HG02884 (cell line): ENCODE data around the gene WRAP73.
"Not testable (repeated sequence)": the region's sequence is repeated elsewhere in the genome, so short reads cannot be mapped to it uniquely, and the experiment has no call there.

ENCODE experiments used
- ATAC-seq: cut with Tn5 transposase; IDR thresholded peaks from one replicate; pipeline ENCODE4 v1.9.1; 2021; ENCODE audit warnings: mild to moderate bottlenecking, moderate library complexity; ENCODE audit not compliant: unreplicated experiment

WRAP73 gene

DNA sequence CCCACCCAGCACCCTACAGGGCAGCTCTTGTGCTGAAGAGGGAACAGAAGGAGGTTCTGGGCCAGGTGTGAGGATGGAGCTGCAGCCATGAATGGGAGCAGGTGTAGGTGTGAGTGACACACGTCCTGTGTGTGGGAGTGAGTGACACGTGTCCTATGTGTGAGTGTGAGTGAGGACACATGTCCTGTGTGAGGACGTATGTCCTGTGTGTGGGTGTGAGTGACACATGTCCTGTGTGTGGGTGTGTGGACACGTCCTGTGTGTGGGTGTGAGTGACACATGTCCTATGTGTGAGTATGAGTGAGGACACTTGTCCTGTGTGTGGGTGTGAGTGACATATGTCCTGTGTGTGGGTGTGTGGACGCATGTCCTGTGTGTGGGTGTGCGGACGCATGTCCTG, 65.0 kb downstream of the WRAP73 start:
- ATAC-seq = no peak

DNA sequence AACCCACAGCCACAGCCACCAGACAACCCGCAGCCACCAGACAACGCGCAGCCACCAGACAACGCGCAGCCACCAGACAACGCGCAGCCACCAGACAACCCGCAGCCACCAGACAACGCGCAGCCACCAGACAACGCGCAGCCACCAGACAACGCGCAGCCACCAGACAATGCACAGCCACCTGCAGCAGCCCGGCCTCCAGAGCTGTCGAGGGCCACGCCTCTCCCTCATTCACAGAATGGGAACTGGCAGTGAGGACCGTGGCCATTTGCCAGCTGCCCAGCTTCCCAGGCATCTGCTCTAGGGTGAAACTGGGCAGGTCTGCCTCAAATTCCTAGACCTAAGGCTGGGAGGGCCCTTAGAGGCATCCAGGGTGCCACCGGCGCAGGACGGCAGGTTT, 66.2 kb downstream of the WRAP73 start:
- ATAC-seq = not testable (repeated sequence)

DNA sequence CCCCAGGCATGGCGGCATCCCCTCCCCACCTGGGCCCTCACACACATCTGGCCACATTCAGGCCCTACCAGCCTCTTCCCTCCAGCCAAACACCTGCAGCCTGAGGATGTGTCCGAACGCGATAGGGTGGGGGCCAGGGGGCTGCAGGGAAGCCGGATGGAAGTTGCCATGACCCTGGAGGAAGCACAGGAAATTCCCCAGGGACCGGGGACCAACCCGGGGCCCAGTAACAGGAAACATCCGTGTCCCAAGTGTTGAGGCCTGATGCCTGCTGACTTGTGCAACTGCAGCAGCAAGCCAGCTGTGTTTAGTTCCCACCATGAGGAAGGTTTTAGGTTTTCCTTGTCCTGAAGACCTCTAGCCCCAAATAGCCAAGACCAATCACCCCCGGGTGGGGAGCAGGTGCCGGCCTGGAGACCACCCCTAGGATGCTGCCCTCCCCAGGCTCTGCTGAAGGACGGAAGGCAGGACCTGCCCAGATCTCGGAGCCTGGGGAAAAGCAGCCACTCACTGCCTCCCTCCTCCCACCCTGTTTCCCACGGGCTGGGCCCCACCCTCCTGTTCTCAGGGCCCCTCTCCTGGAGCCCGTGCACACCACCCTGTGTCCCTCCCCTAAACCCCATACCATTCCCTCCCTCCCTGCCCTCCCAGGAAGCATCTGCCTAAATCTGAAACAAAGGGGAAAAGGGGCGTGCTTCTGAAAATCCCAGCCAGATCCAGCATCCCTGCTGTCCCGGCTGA, 68.4 kb downstream of the WRAP73 start:
- no peak for ATAC-seq
